HG02840 (cell line): ENCODE data around the gene OSM.
A peak's percentile ranks its signal among the peaks of the same experiment; 100 is the strongest.

Source experiments
- ATAC-seq: cut with Tn5 transposase; IDR thresholded peaks from one replicate; pipeline ENCODE4 v1.9.1; 2021; ENCODE audit warnings: mild to moderate bottlenecking, moderate library complexity, moderate number of reproducible peaks; ENCODE audit not compliant: unreplicated experiment, low FRiP score

OSM gene

DNA sequence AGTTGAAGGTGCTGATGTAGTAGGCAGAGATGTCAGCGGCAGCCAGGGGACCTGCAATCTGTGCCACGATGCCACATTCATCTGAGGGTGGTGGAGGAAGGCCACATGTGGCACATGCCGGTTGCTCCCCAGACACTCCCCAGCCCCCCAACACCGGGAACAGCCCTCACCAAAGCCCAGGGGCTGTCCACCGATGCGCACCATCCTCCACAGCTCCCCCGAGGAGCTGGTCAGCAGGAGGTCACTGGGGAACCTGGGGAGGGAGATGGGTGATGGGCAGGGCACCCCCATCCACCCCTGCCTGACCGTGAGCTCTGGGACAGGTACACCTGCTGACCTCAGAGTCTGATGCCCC, 19.2 kb upstream of the OSM start:
- no peak for ATAC-seq

DNA sequence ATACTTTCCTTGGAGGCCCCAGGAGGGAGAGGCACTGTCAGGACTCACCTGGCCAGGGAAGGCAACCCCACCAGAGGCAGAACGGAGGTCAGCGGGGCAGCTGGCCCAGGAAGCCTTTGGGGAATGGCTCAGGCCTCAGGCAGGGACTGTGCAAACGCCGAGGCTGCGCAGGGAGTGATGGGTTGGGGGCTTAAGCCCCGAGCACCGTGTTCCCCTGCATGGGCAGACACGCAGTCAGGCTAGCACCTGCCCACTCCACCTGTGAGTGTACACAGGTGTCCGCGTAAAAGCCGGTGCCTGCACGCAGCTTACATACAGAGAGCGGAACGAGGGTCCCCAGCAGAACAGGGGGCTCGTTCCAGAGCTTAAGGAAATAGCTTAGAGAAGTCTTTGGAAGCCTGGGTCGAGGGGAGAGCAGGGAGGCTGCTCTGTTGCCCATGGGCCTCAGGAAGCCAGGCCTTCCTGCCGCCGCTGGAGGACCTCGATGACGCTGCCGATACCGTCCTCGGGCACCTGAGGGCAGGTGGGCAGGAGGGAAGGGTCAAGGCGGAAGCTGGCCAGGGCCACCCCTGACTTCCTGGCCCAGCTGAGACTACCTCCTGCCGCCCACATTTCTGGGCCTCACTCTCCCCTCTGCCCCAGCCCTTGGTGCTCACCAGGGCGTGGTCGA, 18.7 kb upstream of the OSM start:
- ATAC-seq, result no peak

DNA sequence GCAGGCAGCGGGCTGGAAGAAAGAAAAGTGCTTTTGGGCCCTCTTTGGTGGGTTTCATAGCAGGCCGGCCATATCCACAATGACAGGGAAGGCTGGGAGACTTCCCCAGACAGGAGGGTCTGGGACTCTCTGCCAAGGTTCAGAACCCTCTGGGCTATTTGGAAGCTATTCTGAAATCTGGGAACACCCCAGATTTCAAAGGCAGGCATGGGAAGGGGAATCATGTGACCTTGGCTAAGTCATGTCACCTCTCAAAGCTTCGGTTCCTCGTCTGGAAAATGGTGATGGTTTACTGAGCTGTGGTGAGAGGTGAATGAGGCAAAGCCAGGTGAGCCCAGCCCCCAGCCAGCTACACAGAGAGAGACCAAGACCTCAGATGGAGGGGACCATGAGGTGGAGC, 18.0 kb upstream of the OSM start:
- ATAC-seq, result no peak

DNA sequence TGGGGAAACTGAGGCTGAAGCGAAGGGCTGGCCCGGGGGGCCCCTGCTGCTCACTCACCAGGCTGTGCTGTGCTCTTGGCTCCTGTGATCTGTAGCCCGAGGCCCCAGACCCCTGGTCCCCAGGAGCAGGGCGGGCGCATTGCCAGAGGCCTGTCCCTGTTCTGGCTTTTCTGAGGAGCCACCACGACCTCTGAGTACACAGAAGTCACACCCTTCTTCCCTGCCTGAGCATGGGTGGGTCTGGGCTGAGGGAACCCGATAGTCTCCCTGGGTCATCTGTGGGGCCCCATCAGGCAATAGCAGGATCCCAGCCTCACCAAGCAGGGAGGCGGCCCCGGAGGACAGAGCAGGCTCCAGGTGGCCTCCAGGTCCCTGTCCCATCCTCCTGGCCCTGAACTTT, 17.5 kb upstream of the OSM start:
- no peak for ATAC-seq

DNA sequence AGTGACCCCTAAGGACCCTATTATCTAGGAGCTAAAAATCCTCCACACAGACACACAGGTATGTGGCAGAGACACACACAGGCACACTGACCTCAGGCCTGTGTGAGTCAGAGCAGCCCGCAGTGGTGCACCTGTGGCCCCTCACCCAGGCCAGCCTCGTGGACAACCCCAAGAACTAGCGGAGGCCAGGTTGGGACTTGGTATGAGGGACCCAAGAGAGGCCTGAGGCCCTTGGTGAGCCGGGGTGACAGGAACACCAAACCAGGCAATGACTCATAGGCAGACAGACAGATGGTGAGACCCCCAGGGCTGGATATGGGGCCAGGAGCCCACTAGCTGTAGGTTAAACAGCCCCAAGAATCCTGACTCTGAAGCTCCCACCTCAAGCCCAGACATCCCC, 16.7 kb upstream of the OSM start:
- ATAC-seq, result no peak

DNA sequence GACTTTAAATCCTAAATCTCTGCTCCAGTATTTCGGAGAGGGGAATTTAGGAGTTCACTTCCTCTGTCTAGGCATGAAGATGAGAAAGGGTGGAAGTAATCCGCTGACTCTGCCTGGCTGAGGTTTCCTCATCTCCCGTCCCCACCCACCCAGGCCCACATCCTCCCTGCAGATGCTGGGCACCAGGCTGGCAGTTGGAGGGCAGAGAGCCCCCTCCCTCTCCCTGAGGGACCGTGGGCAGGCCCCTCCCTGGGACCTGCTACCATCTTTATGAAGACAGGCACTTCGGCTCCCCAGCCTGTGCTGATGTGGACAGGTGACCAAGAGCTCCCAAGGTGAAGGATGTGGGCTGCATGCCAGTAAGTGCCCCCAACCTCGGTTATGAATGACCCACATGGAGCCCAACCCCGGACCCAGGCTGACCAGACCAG, 16.0 kb upstream of the OSM start:
- no peak for ATAC-seq

DNA sequence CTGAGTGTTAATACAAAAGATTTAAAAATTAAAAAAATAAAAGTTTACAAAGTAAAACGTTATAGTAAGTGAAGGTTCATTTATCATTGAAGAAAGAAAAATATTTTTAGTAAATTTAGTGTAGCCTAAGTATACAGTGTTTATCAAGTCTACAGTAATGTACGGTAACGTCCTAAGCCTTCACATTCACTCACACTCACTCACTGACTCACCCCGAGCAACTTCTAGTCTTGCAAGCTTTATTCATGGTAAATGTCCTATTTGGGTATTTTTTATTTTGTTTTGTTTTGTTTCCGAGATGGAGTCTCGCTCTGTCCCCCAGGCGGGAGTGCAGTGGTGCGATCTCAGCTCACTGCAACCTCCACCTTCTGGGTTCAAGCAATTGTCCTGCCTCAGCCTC, 13.9 kb upstream of the OSM start:
- no peak for ATAC-seq

DNA sequence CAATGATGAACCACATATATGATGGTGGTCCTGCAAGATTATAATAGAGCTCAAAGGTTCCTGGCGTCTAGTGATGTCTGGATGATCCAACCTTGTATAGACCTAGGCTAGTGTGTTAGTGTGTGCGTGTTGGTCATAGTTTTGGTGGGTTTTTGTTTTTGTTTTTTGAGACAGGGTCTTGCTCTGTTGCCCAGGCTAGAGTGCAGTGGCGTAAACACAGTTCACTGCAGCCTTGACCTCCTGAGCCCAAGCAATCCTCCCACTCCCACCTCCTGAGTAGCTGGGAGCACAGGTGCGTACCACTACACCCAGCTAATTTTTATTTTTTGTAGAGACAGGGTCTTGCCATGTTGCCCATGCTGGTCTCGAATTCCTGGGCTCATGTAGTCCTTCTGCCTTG, 13.3 kb upstream of the OSM start:
- ATAC-seq, result no peak

DNA sequence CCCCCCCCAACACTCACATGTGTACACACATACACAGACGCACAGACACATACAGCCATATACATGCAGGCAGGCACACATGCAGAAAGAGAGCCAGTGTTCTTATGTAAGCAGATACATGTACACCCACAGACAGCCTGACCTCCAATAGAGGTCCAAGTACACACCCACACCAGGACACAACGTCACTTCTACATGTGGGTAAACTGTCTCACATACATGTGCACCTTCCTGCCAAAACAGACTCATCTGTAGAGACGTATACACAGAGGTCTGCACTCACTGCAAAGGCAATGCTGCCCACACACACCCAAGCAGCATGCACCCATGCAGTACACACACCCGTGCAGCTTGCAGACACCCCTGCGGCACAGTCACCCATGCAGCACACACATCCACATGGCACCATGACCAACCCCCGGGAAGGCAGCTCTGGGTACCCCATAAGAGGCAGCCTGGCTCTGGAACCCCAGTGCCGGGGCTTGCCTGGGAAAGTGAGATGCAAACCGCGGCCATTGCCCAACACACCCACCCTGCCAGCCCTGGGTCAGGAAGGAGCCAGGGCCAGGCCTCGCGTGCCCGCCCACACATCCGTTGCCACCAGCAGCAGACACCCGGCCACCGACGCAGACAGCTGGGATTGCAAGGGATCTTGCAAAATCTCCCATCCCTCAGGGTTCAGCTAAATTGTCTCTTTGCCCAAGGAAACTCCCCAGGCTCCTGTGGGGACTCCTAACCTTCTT, 12.6 kb upstream of the OSM start:
- ATAC-seq, result no peak

DNA sequence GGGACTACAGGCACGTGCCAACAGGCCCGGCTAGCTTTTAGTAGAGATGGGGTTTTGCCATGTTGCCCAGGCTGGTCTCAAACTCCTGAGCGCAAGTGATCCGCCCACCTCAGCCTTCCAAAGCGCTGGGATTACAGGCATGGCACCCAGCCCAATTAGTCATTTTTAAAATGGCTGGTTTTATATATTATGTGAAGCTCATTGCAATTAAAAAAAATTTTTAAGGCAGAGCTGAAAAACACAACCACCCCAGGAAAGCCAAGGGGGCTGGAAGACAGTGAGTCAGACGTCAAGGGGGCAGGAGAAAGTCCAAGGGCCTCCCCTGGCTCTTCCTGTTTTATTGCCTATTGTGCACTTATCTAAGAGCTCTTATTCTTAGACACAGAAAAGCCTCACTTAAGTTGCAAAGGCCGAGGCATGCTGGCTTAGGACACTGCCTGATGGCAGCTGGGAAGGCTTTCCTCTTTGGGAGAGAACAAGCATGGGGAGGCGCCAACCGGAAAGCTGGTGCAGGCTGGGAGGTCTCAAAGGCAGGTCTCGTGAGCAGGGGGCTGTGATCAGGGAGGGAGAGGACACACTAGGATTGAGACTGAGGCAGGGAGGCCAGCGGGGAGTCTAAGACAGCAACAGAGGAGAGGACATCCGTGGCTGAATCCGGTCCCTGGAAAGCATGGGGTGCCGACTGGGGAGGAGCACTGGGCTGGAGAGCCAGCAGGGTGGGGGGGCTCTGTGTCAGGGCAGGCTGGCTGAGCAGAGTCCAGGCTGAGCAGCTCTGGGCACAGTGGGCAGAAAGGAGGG, 11.1 kb upstream of the OSM start:
- no peak for ATAC-seq

DNA sequence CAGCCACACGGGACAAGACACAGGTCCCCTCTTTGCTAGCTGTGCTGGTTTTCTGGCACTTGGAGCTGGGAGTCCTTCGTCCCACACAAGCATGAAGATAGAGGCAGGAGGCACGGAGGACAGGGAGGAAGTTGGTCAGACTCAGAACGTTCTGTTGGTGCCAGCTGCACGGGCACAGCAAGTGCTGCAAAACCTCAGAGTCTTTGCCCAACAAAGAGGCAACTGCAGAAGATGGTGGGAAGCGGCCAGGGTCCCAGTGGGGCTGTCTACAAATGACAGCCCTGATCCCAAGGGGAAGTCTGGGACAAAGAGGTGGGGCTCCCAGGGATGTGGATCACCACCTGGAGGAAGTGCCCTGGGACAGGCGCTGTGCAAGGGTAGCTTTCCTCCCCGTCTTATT, 9.4 kb upstream of the OSM start:
- no peak for ATAC-seq

DNA sequence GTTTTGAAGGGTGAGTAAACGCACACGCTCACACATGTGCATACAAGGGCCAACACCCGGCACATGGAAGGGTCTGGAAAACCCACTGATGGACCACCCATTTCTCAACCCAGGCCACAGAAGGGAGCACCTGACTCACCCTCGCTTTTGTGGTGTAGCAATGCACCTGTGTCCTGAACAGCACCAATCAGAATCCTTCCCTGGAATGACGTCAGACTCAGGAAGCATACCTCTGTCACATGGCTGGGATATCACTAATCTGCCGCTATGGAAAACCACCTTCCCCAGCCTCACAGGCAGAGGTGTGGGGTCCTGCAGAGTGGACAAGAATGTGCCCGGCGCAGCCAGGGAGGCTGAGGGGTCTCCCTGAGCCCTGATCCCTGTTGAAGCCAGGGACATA, 9.0 kb upstream of the OSM start:
- no peak for ATAC-seq

DNA sequence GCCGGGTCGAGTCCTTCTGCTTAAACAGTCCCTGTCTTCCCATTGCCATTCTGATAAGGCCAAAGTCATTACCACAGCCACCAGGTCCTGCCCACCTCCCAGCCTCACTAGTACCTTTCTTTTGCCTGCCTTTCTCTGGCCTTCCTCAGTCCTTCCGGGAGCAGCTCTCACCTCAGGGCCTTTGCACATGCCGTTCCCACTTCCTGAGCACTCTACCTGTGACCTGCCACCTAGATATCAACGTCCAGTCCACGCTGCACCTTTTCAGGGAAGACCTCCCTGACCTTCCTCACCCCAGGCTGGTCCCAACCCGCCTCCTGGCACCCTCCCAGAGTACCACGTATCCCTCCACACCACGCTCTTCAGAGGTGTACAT, 7.8 kb upstream of the OSM start:
- no peak for ATAC-seq

DNA sequence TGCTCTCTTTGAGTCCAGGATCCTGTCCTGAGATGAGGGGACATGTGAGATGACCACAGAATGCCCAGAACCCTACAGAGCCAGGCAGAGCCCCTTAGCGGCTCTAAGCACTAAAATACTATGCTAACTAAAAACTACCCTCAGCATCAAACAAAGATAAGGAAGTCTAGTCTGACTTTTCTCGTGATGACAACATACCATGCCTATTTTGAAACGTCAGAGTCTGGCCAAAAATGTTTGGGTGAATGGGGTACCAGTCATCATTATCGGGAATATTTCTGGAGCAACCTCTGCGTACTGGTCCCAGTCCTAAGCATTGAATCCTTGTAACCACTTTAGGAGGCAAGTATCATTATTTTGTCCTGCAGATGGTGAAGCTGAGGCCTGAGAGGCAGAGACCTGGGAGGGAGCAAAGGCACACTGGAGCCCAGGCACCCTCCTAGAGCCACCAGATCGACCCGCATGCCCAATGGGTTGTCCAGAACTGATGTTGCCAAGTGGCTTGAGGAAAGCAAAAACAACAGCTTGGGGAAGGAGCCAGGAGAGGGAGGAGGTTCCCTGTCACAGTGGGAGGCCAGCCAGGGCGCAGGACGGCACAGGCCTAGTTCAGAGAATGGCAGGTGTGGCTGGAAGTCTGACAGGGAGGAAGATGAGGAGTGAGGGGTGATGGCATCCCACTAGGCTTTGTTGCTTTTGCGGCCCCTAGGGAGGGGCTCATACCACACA, 7.2 kb upstream of the OSM start:
- no peak for ATAC-seq

DNA sequence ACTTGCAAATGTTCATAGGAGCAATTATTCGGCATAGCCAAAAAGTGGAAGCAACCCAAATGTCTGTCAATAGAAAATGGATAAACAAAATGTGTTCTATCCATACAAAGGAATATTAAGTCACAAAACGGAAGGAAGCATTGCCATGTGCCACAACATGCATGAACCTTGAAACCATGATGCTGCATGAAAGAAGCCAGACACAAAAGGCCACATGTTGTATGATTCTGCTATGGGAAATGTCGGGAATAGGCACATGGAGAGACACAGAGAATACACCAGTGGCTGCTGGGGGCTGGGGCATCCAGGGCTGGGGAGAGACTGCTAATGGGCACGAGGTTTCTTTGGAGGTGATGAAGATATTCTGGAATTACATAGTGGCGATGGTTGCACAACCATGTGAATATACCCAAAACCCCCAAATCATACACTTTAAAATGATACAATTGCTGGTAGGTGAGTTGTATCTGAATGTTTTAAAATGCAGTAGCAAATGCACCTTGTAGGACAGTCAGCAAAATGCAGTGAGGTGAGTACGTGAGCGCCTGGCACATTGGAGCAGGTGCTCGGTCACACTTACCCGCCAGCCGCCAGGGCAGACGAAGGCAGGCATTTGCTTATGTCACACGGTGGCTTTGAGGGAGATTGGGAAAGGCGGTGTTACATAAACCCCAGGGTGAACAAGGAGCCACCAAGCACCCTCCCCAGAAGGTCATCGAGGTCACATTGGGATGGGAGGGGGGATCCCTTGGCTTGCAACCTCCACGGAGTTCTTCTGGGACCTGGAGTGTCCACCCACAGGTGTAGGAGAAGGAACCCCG, 6.3 kb upstream of the OSM start:
- no peak for ATAC-seq

DNA sequence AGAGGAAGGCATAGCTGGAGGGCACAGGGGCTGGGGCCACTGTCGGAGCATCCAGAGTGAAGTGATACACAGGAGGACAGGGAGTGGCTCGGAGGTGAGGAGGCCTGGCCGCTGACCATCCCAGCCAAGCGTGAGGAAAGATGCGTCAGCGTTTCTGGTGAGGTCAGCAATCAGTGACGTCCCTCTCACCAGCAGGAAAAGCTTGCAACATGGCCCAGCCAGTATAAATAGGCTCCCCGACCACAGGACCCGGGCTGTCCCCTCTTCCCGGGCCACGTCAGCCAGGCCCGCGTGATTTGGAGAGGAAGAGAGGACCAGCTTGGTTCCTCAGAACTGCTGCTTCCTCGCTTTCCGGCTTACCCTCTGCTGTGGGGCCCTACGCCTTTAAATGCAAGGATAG, 4.2 kb upstream of the OSM start:
- no peak for ATAC-seq

DNA sequence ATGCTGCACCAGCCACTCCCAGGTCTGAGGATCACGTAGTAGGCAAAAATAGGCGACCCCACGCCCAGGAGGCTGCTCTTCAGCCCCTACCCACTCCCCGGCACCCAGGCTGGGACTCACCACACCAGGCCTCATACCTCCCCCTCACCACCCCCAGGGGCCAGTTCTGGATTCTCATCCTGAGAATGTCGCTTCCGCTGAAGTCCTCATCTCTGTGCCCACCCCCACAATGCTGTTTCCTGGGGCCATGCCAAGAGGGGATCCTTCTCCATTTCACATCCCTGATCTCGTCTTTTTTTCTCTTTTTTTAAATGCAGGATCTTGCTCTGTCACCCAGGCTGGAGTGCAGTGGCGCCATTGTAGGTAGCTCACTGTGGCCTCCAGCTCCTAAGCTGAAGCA, 1.7 kb upstream of the OSM start:
- ATAC-seq, result no peak

DNA sequence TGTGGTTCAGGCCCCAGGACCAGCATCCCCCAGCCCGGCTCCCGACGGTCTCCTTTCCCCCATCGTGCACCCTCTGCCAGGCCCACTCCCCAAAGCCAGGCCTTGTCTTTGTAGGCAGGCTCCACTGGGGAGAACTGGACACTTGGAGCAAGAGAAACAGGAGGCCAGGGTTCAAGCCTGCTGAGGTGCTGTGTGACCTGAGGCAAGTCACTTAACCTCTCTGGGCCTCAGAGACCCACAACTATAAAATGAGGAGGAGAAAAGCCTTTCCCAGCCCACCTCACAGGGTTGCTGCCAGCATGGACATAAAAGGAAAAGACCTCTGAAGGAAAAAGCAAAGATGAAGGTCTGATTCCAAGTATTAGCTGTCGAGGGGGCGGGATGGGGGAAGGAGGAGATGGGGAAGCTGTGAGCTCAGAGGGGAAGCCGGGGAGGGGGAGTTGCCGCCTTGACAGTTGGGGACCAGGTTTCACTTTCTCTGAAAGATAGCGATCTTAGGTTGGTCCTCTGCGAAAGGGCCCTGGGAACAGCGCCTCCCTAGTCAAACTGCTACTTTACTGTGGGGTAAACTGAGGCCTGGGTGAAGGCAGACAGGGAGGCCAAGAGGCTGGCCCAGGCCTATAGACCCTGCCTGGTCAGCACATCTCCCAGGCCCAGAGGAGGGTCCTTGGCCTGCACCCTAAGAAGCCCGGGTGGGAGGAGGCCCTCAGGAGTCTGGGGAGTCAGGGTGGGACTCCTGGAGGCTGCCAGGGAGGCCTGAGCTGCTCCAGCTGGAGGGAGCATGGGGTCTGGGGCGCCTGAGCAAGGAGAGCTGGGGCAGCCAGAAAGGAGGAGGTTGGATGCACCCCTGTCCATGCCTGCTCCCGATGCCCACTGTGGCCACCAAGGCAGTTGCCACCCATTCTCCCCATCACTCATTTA, 991 bp upstream of the OSM start:
- ATAC-seq, result no peak

DNA sequence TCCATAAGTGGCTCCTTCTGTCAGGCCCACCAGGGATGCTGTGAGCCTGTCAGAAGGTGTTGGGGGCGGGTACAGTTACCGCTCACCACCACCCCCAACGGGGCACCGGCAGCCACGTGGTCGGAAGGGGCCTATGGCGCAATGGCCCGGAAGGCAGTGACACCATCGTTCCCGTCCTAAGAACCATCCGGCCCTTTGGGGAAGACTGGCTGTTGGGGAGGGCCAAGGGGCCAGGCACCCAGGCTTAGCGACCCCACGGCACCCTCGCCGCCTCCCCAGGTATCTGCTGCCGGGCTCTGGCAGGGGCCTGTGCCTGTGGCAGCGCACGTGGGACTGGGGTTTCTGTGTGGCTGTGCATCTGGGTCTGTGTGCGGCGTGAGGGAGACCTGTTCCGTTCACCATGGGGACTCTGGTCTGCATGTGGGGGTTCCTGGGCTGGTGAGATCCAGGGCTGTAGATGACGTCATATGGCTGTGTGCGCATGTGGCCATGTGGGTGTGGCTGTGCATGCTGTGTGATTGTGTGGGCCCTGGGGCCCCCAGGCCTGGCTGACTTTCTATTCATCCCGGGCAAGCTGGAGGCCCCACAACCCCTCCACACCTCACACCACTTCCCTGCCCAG, 717 bp downstream of the OSM start:
- peak; percentile 72 for ATAC-seq
